ENCODE measurements around the gene GGT6.

- no peak for TF ChIP-seq YY1 (IDR thresholded peaks at IDR 0.05; ENCODE audit: low read depth)
- TF ChIP-seq CTCF (IDR thresholded peaks at IDR 0.05) = no peak
- no peak for TF ChIP-seq IRF3 (IDR thresholded peaks at IDR 0.05; ENCODE audit: low read depth, low read length)
- TF ChIP-seq EZH2phosphoT487 (IDR thresholded peaks at IDR 0.05; ENCODE audit: borderline replicate concordance, low read depth) = no peak
- no peak for TF ChIP-seq MAX (IDR thresholded peaks at IDR 0.05; ENCODE audit: low read depth)
- TF ChIP-seq FOSL2 (IDR thresholded peaks at IDR 0.05; ENCODE audit: borderline replicate concordance, low read depth) = no peak
- no peak for TF ChIP-seq REST (IDR thresholded peaks at IDR 0.05; ENCODE audit: low read depth, low read length)
- TF ChIP-seq GABPA (IDR thresholded peaks at IDR 0.05; ENCODE audit: low read depth) = no peak
- no peak for TF ChIP-seq MEF2A (IDR thresholded peaks at IDR 0.05; ENCODE audit: borderline replicate concordance, low read depth)
- no peak for TF ChIP-seq MXI1 (IDR thresholded peaks at IDR 0.05; ENCODE audit: low read depth, low read length)
- no peak for TF ChIP-seq RFX5 (IDR thresholded peaks at IDR 0.05; ENCODE audit: low read length)
Observed at GRCh38 chr17:4530799-4531730, 29.3 kb downstream of the GGT6 start.

Data from SK-N-SH (cell line).